Measurements from ENCODE around the gene CCDC88C.
A peak's percentile ranks its signal among the peaks of the same experiment; 100 is the strongest.
"Not testable (repeated sequence)": the region's sequence is repeated elsewhere in the genome, so short reads cannot be mapped to it uniquely, and the experiment has no call there.

CCDC88C gene

DNA sequence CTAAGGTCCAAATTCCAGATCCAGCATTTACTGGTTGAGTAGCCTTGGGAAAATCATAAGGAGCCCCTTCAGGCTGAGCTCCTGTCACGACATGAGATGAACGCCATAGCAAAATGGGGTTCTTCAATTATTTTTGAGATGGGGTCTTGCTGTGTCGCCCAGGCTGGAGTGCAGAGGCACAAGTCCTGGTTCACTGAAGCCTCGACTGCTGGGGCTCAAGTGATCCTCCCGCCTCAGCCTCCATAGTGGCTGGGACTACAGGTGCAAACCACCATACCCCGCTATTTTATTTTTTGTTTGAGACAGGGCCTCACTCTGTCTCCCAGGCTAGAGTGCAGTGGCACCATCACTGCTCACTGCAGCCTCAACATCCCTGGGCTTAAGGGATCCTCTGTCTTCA, 147.4 kb downstream of the CCDC88C start:
- DNase-seq (ENCODE audit: low spot score): no peak

DNA sequence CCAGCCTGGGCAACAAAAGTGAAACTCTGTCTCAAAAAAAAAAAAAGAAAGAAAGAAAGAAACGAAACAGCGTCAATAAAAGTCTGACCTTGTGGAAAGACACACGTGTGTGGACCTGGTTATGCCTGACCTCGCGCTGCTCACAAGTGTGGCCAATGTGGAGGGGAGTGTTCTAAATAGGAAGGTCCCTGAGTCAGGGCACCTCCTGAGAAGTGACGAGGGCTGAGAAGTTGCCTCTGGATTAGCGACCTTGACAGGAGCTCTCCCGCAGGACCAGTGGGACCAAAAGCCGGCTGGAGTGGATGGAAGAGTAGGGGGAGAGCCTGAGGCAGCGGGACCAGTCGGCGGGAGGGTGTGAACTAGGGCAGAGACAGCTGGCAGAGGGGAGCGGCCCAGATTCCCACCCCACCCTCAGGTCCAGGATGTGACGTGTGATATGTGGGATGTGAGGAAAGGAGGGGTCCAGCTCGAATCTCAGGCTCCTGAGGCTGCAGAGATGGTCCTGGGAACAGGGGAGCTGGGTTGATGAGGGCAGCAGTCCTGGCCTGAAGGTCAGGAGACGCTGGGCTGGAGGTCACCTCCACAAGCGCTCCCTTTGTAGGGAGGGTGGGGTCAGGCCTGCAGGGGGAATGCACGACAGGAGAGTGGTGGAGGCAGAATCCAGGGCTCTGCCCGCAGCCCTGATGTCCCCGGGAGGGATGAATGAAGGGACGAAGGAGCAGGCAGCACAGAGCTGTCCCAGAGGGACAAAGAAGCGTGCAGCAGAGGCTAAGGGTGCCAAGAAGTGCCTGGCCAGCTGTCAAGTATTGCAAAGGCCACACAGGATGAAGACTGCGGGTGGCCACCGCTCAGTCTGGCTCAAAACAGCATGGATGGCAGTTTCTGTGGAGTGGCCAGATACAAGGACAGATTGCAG, 148.3 kb downstream of the CCDC88C start:
- DNase-seq (ENCODE audit: low spot score): peak; percentile 32

DNA sequence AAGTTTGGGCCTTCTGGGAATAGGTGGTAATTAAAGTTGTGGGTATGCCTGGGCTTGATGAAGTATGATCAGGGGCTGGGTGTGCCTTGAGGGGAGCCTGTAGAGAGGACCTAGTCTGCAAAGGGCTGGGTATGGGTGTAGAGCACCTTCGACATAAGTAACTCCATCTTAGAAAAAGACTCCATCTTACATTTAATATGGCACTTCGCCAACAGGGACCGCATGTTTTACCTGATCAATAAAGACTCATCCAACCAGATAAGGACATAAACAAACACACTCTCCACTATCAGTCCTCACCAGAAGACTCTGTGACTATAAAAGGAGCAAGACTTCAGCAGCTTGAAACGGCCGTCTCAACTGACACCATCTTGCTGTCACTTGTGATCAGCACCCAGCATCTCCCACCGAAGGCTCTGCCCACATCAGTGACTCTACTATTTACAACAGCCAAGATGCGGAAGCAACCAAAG, 149.6 kb downstream of the CCDC88C start:
- no peak for DNase-seq (ENCODE audit: low spot score)

DNA sequence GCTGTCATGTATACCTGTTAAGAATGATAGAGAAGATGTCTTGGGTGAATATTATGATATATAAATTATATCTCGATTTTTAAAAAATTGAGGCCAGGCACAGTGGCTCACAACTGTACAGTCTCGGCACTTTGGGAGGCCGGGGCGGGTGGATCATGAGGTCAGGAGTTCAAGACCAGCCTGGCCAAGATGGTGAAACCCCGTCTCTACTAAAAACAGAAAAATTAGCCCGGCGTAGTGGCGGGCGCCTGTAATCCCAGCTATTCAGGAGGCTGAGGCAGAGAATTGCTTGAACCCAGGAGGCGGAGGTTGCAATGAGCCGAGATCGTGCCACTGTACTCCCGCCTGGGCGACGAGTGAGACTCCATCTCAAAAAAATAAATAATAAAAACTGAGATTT, 151.3 kb downstream of the CCDC88C start:
- not testable (repeated sequence) for DNase-seq (ENCODE audit: low spot score)

DNA sequence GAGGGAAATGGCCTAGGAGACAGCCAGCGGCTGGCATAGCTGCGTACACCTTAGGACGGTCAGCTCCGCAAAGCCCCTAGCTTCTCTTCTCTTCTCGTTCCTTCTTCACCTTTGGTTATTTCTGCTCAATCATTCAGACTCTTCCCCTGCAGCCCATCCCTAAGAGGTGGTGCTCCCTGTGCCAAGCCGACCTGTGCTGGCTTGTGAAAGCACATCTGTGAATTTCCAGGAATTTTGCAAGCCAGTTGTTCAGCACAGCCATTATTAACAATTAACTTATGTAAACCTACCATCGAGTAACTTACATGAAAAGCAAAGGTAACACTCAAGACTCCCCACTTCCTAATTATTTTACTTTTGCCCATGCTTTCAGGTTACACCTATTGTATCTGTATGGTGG, 152.2 kb downstream of the CCDC88C start:
- no peak for DNase-seq (ENCODE audit: low spot score)

DNA sequence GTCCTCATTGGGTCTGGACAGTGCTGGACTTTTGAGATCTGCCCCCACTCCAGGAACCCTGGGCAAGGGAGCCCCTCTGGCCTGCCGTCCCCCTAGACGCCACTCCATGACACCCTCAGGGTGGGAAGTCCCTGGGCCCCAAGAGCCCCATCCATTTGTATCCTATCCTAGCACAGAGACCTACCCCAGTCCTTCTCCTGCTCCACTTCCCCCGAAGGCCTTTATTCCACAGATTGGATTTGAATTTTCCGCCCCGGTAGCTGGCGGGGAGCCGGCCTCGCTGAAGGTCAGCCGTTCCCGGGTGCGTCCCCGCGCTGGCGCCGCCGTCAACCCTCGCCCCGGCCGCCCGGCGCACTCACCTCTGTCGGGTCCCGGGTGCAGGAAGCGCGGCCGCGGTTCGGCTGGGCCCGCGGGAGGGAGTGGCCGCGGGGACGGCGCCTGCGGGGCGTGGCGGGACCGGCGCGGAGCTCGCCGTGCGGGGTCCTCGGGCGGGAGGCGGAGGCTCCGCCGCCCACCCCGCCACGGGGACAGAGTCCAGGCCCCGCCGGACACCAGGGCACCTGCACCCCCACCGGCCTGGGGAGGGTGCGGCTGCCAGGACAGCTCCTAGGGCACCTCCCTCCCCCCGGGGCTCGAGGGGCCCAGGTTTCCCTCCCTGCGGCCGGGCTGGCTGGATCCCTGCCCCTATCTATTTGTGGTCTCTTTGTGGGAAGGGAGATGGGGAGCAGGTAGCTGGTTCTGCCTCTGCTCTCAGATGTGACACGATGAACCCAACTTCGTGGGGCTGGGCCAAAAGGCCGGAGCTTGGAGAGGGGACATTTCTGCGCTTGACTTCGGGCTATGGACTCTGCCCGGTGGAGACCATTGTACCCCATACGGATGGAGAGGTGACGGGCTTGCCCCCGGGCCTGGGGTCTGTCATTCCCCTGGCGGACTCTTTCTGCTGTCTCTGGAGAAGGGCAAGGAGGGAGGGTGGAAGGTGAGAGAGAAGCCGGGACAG, 153.2 kb downstream of the CCDC88C start:
- no peak for DNase-seq (ENCODE audit: low spot score)

DNA sequence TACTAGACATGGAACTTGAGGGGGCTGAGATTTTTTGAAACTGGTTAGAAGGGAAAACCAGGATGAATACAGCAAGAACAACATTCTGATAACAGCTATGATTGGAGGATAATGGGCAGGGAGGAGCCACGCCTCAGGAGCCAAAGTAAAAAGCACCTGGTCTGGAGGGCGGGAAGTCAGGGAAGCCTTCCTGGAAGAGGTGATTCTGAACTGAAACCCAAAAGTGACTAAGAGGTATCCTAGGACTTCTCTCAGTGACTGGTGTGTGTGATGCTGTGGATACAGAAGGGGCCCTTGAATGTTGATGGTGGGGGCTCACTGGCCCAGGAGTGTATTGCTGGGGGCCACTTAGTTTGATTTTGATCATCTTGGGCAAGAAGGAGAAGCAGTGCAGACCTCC, 154.3 kb downstream of the CCDC88C start:
- DNase-seq (ENCODE audit: low spot score): no peak

DNA sequence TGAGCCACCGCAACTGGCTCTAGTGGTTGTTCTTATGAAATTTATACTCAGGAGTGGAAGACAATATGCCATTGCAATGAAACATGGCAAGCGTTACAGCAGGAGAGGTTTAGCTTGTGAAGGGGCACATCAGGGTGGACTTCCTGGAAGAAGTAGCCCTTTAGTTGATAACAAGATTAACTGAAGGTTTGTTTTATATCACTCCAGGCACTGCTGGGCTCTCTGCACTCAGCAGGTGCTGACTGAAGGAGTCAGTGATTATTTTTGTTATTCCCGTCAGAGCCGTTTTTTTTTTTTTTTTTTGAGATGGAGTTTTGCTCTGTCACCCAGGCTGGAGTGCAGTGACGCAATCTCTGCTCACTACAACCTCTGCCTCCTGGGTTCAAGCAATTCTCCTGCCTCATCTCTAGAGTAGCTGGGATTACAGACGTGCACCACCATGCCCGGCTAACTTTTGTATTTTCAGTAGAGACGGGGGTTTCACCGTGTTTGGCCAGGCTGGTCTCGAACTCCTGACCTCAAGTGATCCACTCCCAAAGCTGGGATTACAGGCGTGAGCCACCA, 155.6 kb downstream of the CCDC88C start:
- no peak for DNase-seq (ENCODE audit: low spot score)

DNA sequence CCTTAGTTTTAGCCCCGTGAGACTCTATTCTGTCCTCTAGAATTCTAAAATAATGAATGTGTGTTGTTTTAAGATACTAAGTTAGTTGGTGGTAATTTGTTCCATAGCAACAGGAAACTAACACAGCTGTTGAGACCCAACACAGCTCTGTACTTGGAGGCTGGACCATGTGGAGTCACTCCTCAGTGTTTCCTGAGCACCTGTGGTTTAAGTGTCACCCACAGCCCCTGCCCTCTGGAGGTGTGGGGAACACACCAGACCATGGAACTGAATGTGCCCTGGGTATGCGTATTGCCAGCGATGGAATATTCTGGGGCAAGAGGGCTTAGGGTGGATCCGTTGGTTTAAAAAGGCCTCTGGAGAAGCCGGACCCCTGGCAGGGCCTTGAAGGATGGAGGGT, 156.5 kb downstream of the CCDC88C start:
- no peak for DNase-seq (ENCODE audit: low spot score)

DNA sequence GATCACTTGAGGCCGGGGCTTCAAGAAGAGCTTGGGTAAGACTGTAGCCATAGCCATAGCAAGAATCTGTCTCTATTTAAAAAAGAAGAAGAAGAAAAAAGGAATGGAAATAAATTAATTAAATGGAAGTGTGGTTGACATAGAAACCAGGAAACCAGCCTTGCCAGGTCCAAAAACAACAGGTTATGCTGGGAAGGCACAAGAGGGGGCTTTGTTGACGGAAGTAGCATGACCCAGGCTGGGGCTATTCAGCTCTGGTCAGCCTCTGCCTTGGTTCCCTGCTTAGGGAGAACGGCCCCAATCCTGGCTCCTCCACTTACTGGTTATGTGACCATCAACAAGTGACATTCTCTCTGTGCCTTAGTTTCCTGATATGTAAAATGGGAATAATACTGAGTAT, 158.7 kb downstream of the CCDC88C start:
- DNase-seq (ENCODE audit: low spot score): no peak

DNA sequence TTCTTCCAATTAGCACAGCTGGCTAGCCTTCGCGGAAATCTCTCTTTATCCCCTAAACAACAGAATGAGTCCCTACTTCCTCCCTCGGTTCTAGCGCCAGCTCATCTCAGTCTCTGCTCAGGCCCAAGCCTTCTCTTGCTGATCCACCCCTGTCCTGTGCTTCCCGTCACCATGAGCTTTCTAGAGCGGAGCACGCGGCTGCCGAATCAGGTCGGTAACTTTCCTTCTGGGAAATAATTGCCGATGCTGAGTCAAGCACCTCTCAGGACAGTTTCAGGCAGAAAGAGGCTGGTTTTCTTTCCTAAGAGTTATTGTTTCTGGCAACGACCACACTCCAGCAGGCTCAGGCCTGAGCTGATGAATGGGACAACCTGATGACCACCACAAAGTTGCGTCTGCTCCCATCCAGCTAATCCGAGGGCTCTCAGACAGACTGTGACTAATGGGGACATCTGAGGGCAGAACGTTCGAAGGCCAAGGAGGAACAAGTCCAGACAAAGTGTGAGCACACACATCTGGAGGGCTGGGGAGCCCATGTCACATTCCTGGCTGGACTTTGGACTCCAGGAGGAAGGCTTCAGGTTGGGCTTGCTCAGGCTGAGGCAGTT, 159.5 kb downstream of the CCDC88C start:
- DNase-seq (ENCODE audit: low spot score): peak; percentile 21

DNA sequence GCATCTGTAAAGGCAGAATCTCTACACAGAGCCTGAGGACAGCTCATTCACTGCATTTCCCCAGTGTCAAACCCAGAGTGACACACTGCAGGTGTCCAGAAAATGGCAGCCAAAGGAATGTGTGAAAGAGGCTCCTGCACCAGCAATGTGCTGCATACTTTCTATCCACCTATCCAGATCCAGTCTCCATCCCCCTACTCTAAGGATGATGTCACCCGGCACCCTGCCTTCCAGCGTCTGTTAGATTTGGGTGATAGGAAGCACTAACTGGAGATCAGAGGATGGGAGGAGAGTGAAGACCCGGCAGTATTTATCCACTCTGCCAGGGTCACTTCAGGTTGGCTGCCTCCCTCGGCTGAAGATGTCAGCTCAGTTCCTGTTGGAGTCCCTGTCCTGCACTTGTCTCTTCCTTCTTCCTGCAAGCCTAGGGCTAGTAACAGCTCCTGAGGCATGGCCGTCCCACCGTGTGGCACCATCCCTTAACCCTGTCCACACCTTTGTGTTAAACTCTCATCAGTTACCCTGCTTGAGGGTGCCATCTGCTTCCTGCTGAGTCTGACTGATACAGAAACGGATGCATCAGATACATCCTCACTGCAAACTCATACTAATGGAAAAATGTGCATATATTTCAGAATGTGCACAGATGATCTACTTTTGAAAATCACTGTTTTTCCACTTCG, 160.2 kb downstream of the CCDC88C start:
- DNase-seq (ENCODE audit: low spot score): peak; percentile 30

DNA sequence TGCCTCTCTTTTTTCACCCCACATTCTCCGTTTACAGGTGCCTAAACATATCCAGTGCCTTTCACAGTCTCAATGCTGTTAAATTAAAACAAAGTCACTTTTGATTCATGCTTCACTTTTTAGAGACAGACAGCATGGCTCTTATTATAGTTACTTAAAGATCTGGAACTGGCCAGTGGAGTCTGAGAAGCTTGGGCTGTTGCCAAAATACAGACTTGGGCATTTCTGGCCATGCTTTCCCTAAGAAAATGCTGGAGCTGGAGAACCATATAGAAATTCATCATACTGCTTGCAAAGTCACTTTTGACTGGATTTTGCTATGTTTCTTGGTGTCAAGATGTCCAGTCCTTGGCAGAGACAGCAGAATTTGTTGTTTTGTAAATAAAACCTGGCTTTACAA, 161.0 kb downstream of the CCDC88C start:
- no peak for DNase-seq (ENCODE audit: low spot score)

DNA sequence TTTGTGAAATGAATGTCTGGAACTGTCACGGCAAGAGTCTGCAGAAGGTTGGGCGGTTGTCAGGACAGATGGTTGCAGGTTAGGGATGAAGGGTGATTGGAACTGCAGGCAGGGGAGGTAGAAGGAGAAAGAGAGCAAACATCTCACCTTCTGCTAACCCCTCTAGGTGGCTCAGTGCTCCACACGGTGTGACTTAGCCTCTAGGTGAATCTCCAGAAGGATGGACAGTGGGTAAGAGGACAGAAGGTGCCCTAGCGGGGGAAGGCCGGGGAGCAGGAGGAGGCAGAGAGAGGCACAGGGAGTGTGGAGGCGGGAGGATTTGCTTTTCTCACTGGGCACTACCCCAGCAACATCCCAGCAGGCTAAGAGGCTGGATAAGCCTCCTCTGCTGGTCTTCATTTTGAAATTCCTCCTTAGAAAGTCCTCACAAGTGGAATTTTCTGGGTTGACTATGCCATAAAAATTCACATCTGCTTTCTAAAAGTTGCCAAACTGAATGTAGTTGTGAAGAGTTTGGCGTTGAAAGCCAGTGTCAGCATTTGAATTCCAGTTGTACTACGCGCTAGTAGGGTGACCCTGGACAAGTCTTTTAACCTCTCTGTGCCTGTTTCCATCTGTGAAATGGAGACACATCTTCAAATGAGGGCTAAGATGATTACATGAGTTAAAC, 162.5 kb downstream of the CCDC88C start:
- DNase-seq (ENCODE audit: low spot score): no peak

DNA sequence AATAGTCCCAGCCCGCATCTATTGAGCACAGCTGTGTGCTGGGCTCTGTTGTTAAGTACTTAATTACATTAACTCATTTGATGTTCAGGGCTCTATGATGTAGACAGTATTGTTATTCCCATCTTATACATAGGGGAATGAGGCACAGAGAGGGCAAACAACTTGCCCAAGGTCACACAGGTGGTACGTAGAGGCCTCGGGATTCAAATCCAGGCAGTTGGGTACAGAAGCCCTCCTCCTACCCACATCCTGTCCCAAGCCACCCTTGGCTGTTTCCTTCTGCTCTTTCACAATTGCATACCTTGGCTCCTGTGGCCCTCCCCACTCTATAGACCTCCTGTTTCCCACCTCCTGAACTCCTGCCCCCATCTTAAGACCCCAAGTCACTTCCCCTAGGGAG, 163.2 kb downstream of the CCDC88C start:
- DNase-seq (ENCODE audit: low spot score): no peak

DNA sequence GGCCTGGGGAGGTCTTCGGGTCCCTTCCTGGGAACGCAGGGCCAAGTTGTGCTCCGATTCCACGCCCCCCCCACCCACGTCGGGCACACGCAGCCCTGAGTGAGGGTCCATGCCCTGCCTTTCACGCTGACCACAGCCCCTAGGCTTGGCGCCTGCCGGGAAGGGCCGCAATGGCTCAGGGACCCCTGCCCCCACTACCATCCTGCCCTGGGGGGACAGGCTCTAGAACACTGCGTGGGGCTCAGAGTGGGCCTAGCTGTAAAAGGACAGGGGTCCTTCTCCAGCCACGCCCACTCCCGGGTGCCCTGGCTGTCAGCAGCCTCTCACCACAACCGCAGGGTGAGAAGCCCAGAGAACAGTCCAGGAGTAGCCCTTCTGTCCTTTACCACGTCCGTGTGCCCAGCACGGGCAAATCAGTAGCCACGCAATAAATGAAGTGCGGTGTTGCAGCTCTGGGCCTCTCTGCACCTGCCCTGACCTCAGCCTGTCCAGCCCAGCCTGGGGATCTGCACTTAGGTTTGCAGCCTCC, 163.8 kb downstream of the CCDC88C start:
- no peak for DNase-seq (ENCODE audit: low spot score)

DNA sequence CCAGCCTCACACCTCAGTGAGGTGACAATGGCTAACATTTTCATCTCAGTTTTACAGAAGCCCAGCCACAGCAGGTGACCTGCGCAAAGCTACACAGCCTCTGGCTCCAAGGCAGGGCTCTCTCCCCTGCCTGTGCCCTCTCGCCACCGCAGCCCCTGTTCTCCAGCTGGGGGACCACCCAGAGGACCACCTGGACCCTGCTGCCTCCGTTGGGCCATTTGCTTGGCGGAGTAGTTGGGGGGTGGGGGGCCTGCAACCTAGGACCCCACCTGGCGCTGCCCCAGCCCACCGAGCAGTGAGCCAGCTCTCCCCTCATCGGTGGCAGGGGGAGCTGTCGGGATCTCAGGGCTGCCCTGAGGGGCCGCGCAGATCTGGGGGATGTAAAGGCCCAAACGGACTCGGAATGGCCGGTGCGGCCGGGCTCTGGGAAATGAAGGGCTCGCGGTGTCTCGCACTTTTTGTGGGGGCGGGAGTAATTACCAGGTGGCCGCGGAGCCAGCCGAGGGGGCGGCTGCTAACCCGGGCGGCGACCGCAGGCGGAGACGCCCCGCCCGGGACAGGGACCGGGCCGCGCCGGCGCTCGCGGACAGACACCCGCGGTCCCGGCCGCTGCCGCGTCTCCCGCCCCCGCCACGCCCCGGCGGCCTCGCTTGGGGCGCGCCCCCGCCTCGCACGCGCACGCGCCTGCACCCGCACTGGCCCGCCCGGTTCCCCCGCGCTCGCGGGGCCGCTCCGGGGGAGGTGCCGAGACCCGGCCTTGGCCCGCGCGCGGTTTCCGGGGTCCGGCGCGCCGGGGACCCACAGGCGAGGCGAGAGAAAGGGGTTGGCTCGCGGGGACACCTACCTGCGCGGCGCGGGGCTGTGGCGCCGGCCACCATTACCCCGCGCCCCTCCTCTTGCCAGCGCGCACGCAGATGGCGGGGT, 164.5 kb downstream of the CCDC88C start:
- no peak for DNase-seq (ENCODE audit: low spot score)

DNA sequence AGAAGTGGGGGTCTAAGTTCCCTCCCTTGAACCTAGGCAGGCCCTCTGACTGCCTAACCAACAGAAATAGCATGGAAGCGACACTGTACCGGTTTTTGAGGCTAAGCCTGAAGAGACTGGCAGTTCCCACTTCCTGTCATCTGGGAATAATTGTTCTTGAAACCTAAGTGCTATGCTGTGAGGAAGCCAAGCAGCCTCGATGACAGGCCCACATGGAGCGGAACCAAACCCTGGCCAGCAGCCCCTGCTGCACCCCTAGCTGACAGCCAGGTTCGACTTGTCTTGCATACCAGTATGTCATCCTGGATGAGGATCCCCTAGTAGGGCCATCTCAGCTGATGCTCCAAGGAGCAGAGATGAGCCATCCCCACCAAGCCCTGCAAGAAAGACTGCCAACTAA, 166.7 kb downstream of the CCDC88C start:
- no peak for DNase-seq (ENCODE audit: low spot score)

Measured in Ammon's horn (tissue), 1 donor.